Right lobe of liver (tissue), 4 donors: ENCODE data around the gene C4A.
"Not testable (repeated sequence)": the region's sequence is repeated elsewhere in the genome, so short reads cannot be mapped to it uniquely, and the experiment has no call there.

Experiments
- CTCF ChIP-seq, 4 donors: fragments of 200-600 bp in 3 of 4; fragments of 450-650 bp in 1 of 4; IDR thresholded peaks; one replicate each; pipeline versions ENCODE4 v1.5.1 to v1.8.0; 2016 to 2022; ENCODE audit warnings: antibody characterized with exemption in 4 of 4, mild to moderate bottlenecking in 2 of 4
- POLR2A ChIP-seq: fragments of 450-650 bp; IDR thresholded peaks from one replicate; pipeline ENCODE4 v1.6.1; 2017; ENCODE audit warnings: antibody characterized with exemption, mild to moderate bottlenecking
- donor health status: DM: no; HTN: no; CAD: no.
- donor health status: DM: no; HTN: no; CAD: no.
- donor health status: DM: no; HTN: yes; CAD: no.

GRCh38 chr6:31994421-31994820, 12.6 kb downstream of the C4A start:
- not testable (repeated sequence) for TF ChIP-seq CTCF (IDR thresholded peaks at IDR 0.05); POLR2A
